Loucy (cell line): ENCODE results near the gene ASB8.

Experiments
- H2AFZ ChIP-seq: fragments of 200-600 bp; sonication (generic); 2 replicates; pipeline ENCODE4 v1.6.0; 2016; ENCODE audit warnings: antibody characterized with exemption, mild to moderate bottlenecking, low read length, moderate library complexity
- H3F3A ChIP-seq: fragments of 200-600 bp; 2 replicates; pipeline ENCODE4 v1.6.0; 2016; ENCODE audit warnings: antibody characterized with exemption, low read depth, mild to moderate bottlenecking
- H3K27me3 ChIP-seq: fragments of 200-600 bp; sonication (generic); 2 replicates; pipeline ENCODE4 v1.6.1; 2014; ENCODE audit warnings: low read length, mild to moderate bottlenecking; ENCODE audit not compliant: insufficient read depth, poor library complexity, severe bottlenecking
- H3K36me3 ChIP-seq: fragments of 200-600 bp; sonication (generic); 2 replicates; pipeline ENCODE4 v1.6.1; 2016; ENCODE audit warnings: low read length; ENCODE audit not compliant: insufficient read depth
- H3K4me1 ChIP-seq: fragments of 200-600 bp; sonication (generic); 2 replicates; pipeline ENCODE4 v1.5.1; 2014; ENCODE audit warnings: low read length, mild to moderate bottlenecking; ENCODE audit not compliant: insufficient read depth, poor library complexity, severe bottlenecking
- H3K4me2 ChIP-seq: fragments of 200-600 bp; sonication (generic); 2 replicates; pipeline ENCODE4 v1.6.0; 2014; ENCODE audit warnings: antibody characterized with exemption, low read length, low read depth, mild to moderate bottlenecking; ENCODE audit not compliant: poor library complexity, severe bottlenecking
- H3K4me3 ChIP-seq: fragments of 200-600 bp; sonication (generic); 2 replicates; pipeline ENCODE4 v1.5.1; 2014; ENCODE audit warnings: low read length, mild to moderate bottlenecking, mixed read lengths; ENCODE audit not compliant: poor library complexity, severe bottlenecking
- H3K79me2 ChIP-seq: fragments of 200-600 bp; sonication (generic); 2 replicates; pipeline ENCODE4 v1.6.1; 2014; ENCODE audit warnings: low read length; ENCODE audit not compliant: insufficient read depth
- H3K9ac ChIP-seq: fragments of 200-600 bp; sonication (generic); 2 replicates; pipeline ENCODE4 v1.6.0; 2014; ENCODE audit warnings: mild to moderate bottlenecking, low read depth, low read length, moderate library complexity; ENCODE audit not compliant: poor library complexity, severe bottlenecking
- H3K9me2 ChIP-seq: fragments of 200-600 bp; sonication (generic); replicated peaks from 2 replicates; pipeline ENCODE4 v1.6.1; 2016; ENCODE audit warnings: low read depth, low read length, mixed read lengths
- H3K9me3 ChIP-seq: fragments of 200-600 bp; sonication (generic); 2 replicates; pipeline ENCODE4 v1.6.1; 2014; ENCODE audit warnings: mild to moderate bottlenecking, antibody characterized with exemption, low read length, low read depth; ENCODE audit not compliant: insufficient read depth
- H4K20me1 ChIP-seq: fragments of 200-600 bp; sonication (generic); 2 replicates; pipeline ENCODE4 v1.6.0; 2014; ENCODE audit warnings: antibody characterized with exemption, low read length, mild to moderate bottlenecking; ENCODE audit not compliant: insufficient read depth, poor library complexity, severe bottlenecking
- CTCF ChIP-seq: fragments of 200-600 bp; sonication (generic); conservative IDR thresholded peaks from 2 replicates; pipeline ENCODE4 v1.5.1; 2014; ENCODE audit warnings: mild to moderate bottlenecking, antibody characterized with exemption, low read length
- EZH2phosphoT487 ChIP-seq: fragments of 200-600 bp; IDR thresholded peaks from 2 replicates; pipeline ENCODE4 v1.6.1; 2018; ENCODE audit warnings: antibody characterized with exemption, mild to moderate bottlenecking, moderate library complexity, borderline replicate concordance

ASB8 gene

GRCh38 chr12:48169011-48169410 lies 11.7 kb upstream of the ASB8 start:
- H3K79me2 ChIP-seq: no peaks in the 10 kb centered on the region
- no peaks in the 10 kb centered on the region for H3K9me2 ChIP-seq
- no peaks in the 10 kb centered on the region for H3K27me3 ChIP-seq
- no peak overlapping the region for H3K4me2 ChIP-seq
- no peak overlapping the region for H2AFZ ChIP-seq
- TF ChIP-seq CTCF: no peak
- no peaks in the 10 kb centered on the region for H3K9me3 ChIP-seq
- H4K20me1 ChIP-seq: no peaks in the 10 kb centered on the region
- no peak overlapping the region for H3K9ac ChIP-seq
- H3K4me3 ChIP-seq: no peak overlapping the region
- H3K36me3 ChIP-seq: no peaks in the 10 kb centered on the region
- H3K4me1 ChIP-seq: no peaks in the 10 kb centered on the region
- H3F3A ChIP-seq: no peaks in the 10 kb centered on the region

- TF ChIP-seq EZH2phosphoT487 (no peak), CTCF (peak; percentile 97)
- H3K4me2 ChIP-seq: no peak overlapping the region
- no peak overlapping the region for H3K9ac ChIP-seq
- H3K36me3 ChIP-seq: no peaks in the 10 kb centered on the region
- H3K9me3 ChIP-seq: no peaks in the 10 kb centered on the region
- no peak overlapping the region; the same call in 1 of the 2 replicates for H2AFZ ChIP-seq
- no peak overlapping the region for H3K4me3 ChIP-seq
- no peaks in the 10 kb centered on the region for H3K79me2 ChIP-seq
- peaks cover 17% of the 10 kb centered on the region for H3K4me1 ChIP-seq
- no peaks in the 10 kb centered on the region for H3K27me3 ChIP-seq
- H3K9me2 ChIP-seq: no peaks in the 10 kb centered on the region
- no peaks in the 10 kb centered on the region for H4K20me1 ChIP-seq
- 0 out of 2 replicates have a peak, but pooled peaks cover 3% of the 10 kb centered on the region for H3F3A ChIP-seq
These were observed 8.0 kb upstream of the ASB8 start for GRCh38 chr12:48165089-48165981.

GRCh38 chr12:48164451-48164850 lies 7.1 kb upstream of the ASB8 start:
- Histone ChIP-seq H3K27me3 (no peaks in the 10 kb centered on the region), H2AFZ (no peak overlapping the region), H3K4me1 (peaks cover 22% of the 10 kb centered on the region), H4K20me1 (no peaks in the 10 kb centered on the region), H3K9me3 (no peaks in the 10 kb centered on the region), H3K36me3 (no peaks in the 10 kb centered on the region), H3K9me2 (no peaks in the 10 kb centered on the region), H3K4me3 (no peak overlapping the region), H3K9ac (no peak overlapping the region), H3K4me2 (no peak overlapping the region), H3K79me2 (no peaks in the 10 kb centered on the region), H3F3A (0 out of 2 replicates have a peak, but pooled peaks cover 3% of the 10 kb centered on the region)
- TF ChIP-seq CTCF (no peak), EZH2phosphoT487 (no peak)
